ENCODE results near the gene DIO1. TPM values are rescaled to one million over a fixed set of nuclear protein-coding genes. Genes with fewer than 3 reads are reported as not detected.

Gene DIO1
- under 1 TPM in 1 of 2 donors, not detected in 1; 0.32 TPM for total RNA-seq

- intact Hi-C loops (cut with DNase I), result no loop called here
- no peaks in the 10 kb centered on the region for H3K36me3 ChIP-seq
- no peak for DNase-seq
- TF ChIP-seq CTCF (IDR thresholded peaks at IDR 0.05), result no peak
- H3K27me3 ChIP-seq, result no peaks in the 10 kb centered on the region
- H3K9me3 ChIP-seq, result no peaks in the 10 kb centered on the region
- H3K4me1 ChIP-seq, result peaks cover 6% of the 10 kb centered on the region
- no peak within 1 kb of the TSS for H3K9ac ChIP-seq (ENCODE audit: low read depth in 2 of 2, low read length in 2 of 2)
- no peak within 1 kb of the TSS for H3K4me3 ChIP-seq
- no peak within 1 kb of the TSS for H3K27ac ChIP-seq
These were observed at the start of gene DIO1 for GRCh38 chr1:53893999-53894636. Gene DIO1, plus strand, starts transcription at chr1:53894187. Its CDS starts 24 bp downstream, at chr1:53894211.

DNA sequence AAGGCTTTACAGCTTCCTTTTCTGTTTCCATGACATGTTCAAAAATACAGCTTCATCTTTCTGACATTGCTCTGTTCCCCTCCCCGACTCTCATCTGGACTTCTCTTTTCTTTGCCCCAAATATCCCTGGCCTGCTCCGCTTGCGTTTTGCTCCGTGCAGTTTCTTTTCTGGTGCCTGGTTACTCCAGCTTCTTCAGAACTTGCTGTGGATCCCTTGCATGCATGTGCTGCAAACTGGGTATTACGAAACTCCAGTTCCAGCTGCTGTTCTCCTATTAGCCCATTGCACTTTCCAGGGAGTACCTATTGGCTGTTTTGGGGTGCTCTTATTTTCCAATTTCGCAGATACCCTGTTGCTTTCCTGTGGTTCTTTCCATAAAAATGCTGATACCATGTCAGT is 46.0 kb upstream of the DIO1 start:
- TF ChIP-seq CTCF (IDR thresholded peaks at IDR 0.05), result no peak
- Histone ChIP-seq H3K4me1 (no peaks in the 10 kb centered on the region), H3K27ac (no peak overlapping the region), H3K4me3 (no peak overlapping the region), H3K27me3 (no peaks in the 10 kb centered on the region), H3K9ac (ENCODE audit: low read depth in 2 of 2, low read length in 2 of 2) (no peak overlapping the region), H3K36me3 (no peaks in the 10 kb centered on the region), H3K9me3 (no peaks in the 10 kb centered on the region)
- no peak for DNase-seq
- intact Hi-C loops (cut with DNase I), result no loop called here

DNA sequence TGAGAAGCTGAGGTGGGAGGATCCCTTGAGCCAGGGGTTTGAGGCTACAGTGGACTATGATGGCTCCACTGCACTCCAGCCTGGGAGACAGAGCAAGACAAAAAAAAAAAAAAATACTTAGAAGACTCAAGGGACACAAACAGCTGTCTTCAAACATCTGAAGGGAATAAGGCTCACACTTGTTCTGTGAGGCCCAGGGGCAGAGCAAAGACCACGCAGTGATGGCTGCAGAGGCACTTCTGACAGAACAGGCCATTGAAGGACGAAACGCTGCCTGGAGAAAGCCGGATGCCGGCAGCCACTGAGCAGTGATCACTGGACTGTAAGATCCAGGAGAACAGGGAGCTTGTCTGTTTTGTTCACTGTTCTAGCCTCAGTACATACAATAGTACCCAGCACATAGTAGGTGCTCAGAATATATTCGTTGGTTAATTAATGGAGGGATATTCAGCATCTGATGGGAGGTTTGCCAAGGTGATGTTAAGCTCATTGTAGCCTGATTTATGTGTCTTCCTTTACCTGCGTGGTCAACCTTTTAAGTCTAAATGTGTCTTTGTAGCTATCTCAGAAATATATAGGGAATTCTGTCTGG is 43.8 kb upstream of the DIO1 start:
- H3K9ac ChIP-seq (ENCODE audit: low read depth in 2 of 2, low read length in 2 of 2), result no peak overlapping the region
- H3K36me3 ChIP-seq, result no peaks in the 10 kb centered on the region
- DNase-seq, result no peak
- H3K4me1 ChIP-seq, result no peaks in the 10 kb centered on the region
- no peak overlapping the region for H3K27ac ChIP-seq
- no peak for TF ChIP-seq CTCF (IDR thresholded peaks at IDR 0.05)
- H3K9me3 ChIP-seq, result no peaks in the 10 kb centered on the region
- no peaks in the 10 kb centered on the region for H3K27me3 ChIP-seq
- no peak overlapping the region for H3K4me3 ChIP-seq
- intact Hi-C loops (cut with DNase I), result no loop called here

GRCh38 chr1:53851571-53852285 is 42.3 kb upstream of the DIO1 start:
- H3K9ac ChIP-seq (ENCODE audit: low read depth in 2 of 2, low read length in 2 of 2), result no peak overlapping the region
- no peaks in the 10 kb centered on the region for H3K36me3 ChIP-seq
- no peak for DNase-seq
- intact Hi-C loops (cut with DNase I), result no loop called here
- H3K27ac ChIP-seq, result no peak overlapping the region
- H3K4me3 ChIP-seq, result no peak overlapping the region
- no peaks in the 10 kb centered on the region for H3K9me3 ChIP-seq
- H3K27me3 ChIP-seq, result no peaks in the 10 kb centered on the region
- no peak for TF ChIP-seq CTCF (IDR thresholded peaks at IDR 0.05)
- H3K4me1 ChIP-seq, result no peaks in the 10 kb centered on the region

DNA sequence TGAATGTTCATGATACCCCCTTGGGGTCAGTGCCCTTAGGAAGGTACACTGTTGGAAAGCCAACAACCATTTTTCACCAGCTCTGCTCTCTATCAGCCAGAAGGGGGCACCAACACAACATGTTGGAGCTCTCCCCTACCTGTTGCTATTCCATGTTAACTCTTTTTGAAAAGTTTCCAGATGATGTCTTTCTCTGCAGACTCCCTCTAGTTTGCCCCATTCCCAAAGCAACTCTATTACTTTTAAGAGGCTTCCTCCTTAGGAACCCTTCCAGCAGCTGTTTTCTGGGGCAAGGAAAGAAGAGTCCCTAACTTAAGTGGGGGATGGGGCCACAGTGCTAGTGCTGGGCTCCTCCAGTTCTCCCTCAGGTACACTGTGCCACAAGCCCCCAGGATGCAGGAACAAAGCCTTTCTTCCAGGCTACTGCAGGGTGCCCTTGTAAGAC is 33.0 kb upstream of the DIO1 start:
- no peak overlapping the region for H3K4me3 ChIP-seq
- H3K4me1 ChIP-seq, result no peaks in the 10 kb centered on the region
- peak; percentile 34 for DNase-seq
- H3K27me3 ChIP-seq, result no peaks in the 10 kb centered on the region
- H3K27ac ChIP-seq, result no peak overlapping the region
- no peak overlapping the region for H3K9ac ChIP-seq (ENCODE audit: low read depth in 2 of 2, low read length in 2 of 2)
- intact Hi-C loops (cut with DNase I), result loop anchor here (5.0 kb wide), 1 partner anchor 91 kb away; no protein-coding TSS in a partner anchor
- no peaks in the 10 kb centered on the region for H3K9me3 ChIP-seq
- TF ChIP-seq CTCF (IDR thresholded peaks at IDR 0.05), result peak; percentile 75
- H3K36me3 ChIP-seq, result peaks cover 5% of the 10 kb centered on the region

Measured in colonic mucosa (tissue), 4 donors.